B cell (primary cell): Measurements from ENCODE around the gene CLEC1B.

ENCODE experiments used
- CTCF ChIP-seq: fragments of 200-600 bp; IDR thresholded peaks from one replicate; pipeline ENCODE4 v1.8.0; 2022; ENCODE audit warnings: antibody characterized with exemption, mild to moderate bottlenecking
- EZH2 ChIP-seq: IDR thresholded peaks from 2 replicates; pipeline ENCODE4 v1.6.1; 2012; ENCODE audit warnings: borderline replicate concordance, low read depth, mild to moderate bottlenecking, moderate library complexity, low read length; ENCODE audit not compliant: insufficient read depth, poor library complexity, severe bottlenecking

GRCh38 chr12:10031321-10031720, 32.4 kb upstream of the CLEC1B start:
- no peak for TF ChIP-seq CTCF
- TF ChIP-seq EZH2, result no peak
